Endothelial cell of umbilical vein (primary cell): ENCODE data around the gene FAM98B. TPM values are rescaled to one million over a fixed set of nuclear protein-coding genes. Genes with fewer than 3 reads are reported as not detected.

ENCODE experiments used
- BruUV-seq: library from RNA; stranded (reverse); fragments of 400-500 nt; replicated peaks from 2 replicates; lab custom pipeline; 2021; lab: Mats Ljungman, UMichigan
- CTCF ChIA-PET: fragments of 300-600, 350-600 bp; sonication (Branson Sonifier 250); formaldehyde crosslinking; loops from one replicate; lab custom pipeline; 2021; ENCODE audit warnings: antibody characterized with exemption, inconsistent platforms; lab: Charles Lee
- POLR2A ChIA-PET: fragments of 300-600, 350-600 bp; sonication (Branson Sonifier 250); formaldehyde crosslinking; loops from one replicate; lab custom pipeline; 2021; ENCODE audit warnings: antibody characterized with exemption, inconsistent platforms; lab: Charles Lee
- DNase-seq: peaks from one replicate; pipeline ENCODE4 v3.0.0-alpha.2; 2011; ENCODE audit warnings: low read depth, low spot score
- FAIRE-seq: peaks from 2 replicates; lab custom pipeline; 2011; peaks lifted over from hg19 to GRCh38; lab: Jason Lieb, UNC
- H2AFZ ChIP-seq: 2 replicates; pipeline ENCODE4 v1.6.0; 2012; ENCODE audit warnings: low read depth, low read length, control low read depth, inconsistent platforms
- H3K27ac ChIP-seq: 2 replicates; pipeline ENCODE4 v1.5.1; 2011; ENCODE audit warnings: low read depth, mild to moderate bottlenecking, control low read depth, low read length, moderate library complexity; ENCODE audit not compliant: insufficient read depth
- H3K27me3 ChIP-seq, 2 experiments: 2 replicates each; pipeline versions ENCODE4 v1.6.0 to v1.6.1; 2011; ENCODE audit warnings: low read length in 2 of 2, mixed read lengths in 1 of 2; ENCODE audit not compliant: control insufficient read depth in 2 of 2, insufficient read depth in 2 of 2
- H3K36me3 ChIP-seq, 2 experiments: 2 replicates in 1 of 2; 3 replicates in 1 of 2; pipeline ENCODE4 v1.5.1; 2011; ENCODE audit warnings: low read length in 2 of 2, mild to moderate bottlenecking in 1 of 2, moderate library complexity in 1 of 2; ENCODE audit not compliant: control insufficient read depth in 2 of 2, insufficient read depth in 2 of 2; ENCODE audit errors: extremely low read depth in 1 of 2
- H3K4me1 ChIP-seq: 3 replicates; pipeline ENCODE4 v1.5.1; 2011; ENCODE audit warnings: mild to moderate bottlenecking, low read length; ENCODE audit not compliant: control insufficient read depth, insufficient read depth; ENCODE audit errors: extremely low read depth
- H3K4me2 ChIP-seq: 2 replicates; pipeline ENCODE4 v1.6.1; 2011; ENCODE audit warnings: low read length, control low read depth, mixed read lengths; ENCODE audit not compliant: insufficient read depth
- H3K4me3 ChIP-seq, 3 experiments: fragments of 200-600 bp in 1 of 3; sonication (generic), shearing (Covaris generic) in 1 of 3; replicated peaks in 1 of 3; 2 replicates each; pipeline ENCODE4 v1.5.1; 2011 to 2016; ENCODE audit warnings: control low read depth in 3 of 3, low read length in 3 of 3, mild to moderate bottlenecking in 2 of 3, inconsistent platforms in 1 of 3, low read depth in 1 of 3, moderate library complexity in 1 of 3; ENCODE audit not compliant: insufficient read depth in 1 of 3
- H3K79me2 ChIP-seq: 2 replicates; pipeline ENCODE4 v1.6.0; 2012; ENCODE audit warnings: low read length, inconsistent platforms; ENCODE audit not compliant: control insufficient read depth, insufficient read depth
- H3K9ac ChIP-seq: replicated peaks from 2 replicates; pipeline ENCODE3; 2011; ENCODE audit warnings: low read length, control low read depth; ENCODE audit not compliant: insufficient read depth; ENCODE audit errors: extremely low read depth
- H3K9me1 ChIP-seq: replicated peaks from 3 replicates; pipeline ENCODE4 v1.6.0; 2011; ENCODE audit warnings: mild to moderate bottlenecking, low read length; ENCODE audit not compliant: control insufficient read depth, insufficient read depth; ENCODE audit errors: extremely low read depth
- H3K9me3 ChIP-seq: replicated peaks from 2 replicates; pipeline ENCODE4 v1.5.1; 2012; ENCODE audit warnings: low read length, inconsistent platforms; ENCODE audit not compliant: control insufficient read depth, insufficient read depth
- H4K20me1 ChIP-seq: replicated peaks from 2 replicates; pipeline ENCODE3; 2011; ENCODE audit warnings: mild to moderate bottlenecking, low read length; ENCODE audit not compliant: control insufficient read depth, insufficient read depth; ENCODE audit errors: extremely low read depth
- CTCF ChIP-seq, 2 donors: IDR thresholded peaks; 1 replicate in 1 of 2; 2 replicates in 1 of 2; pipeline ENCODE4 v1.5.1; 2011; ENCODE audit warnings: low read length in 2 of 2, mild to moderate bottlenecking in 2 of 2, moderate library complexity in 2 of 2, control low read depth in 1 of 2, inconsistent platforms in 1 of 2, low read depth in 1 of 2; ENCODE audit not compliant: insufficient read depth in 1 of 2; ENCODE audit errors: extremely low read depth in 1 of 2
- EZH2 ChIP-seq: IDR thresholded peaks from 2 replicates; pipeline ENCODE4 v1.6.1; 2012; ENCODE audit warnings: borderline replicate concordance, low read depth, mild to moderate bottlenecking, moderate library complexity, low read length, inconsistent platforms; ENCODE audit not compliant: severe bottlenecking
- FOS ChIP-seq: IDR thresholded peaks from 2 replicates; pipeline ENCODE4 v1.6.1; 2011; ENCODE audit warnings: mild to moderate bottlenecking, low read length, moderate library complexity, borderline replicate concordance; ENCODE audit not compliant: insufficient read depth
- GATA2 ChIP-seq: IDR thresholded peaks from 2 replicates; pipeline ENCODE4 v1.7.0; 2011; ENCODE audit warnings: low read depth, mild to moderate bottlenecking, moderate library complexity, mixed read lengths, low read length; ENCODE audit not compliant: insufficient read length, insufficient read depth
- JUN ChIP-seq: IDR thresholded peaks from 2 replicates; pipeline ENCODE4 v1.6.1; 2011; ENCODE audit warnings: borderline replicate concordance, low read depth; ENCODE audit not compliant: insufficient read length, insufficient read depth
- MAX ChIP-seq: IDR thresholded peaks from 2 replicates; pipeline ENCODE4 v1.6.1; 2011; ENCODE audit not compliant: insufficient read depth, insufficient read length
- MYC ChIP-seq: IDR thresholded peaks from one replicate; pipeline ENCODE4 v1.6.1; 2011; ENCODE audit warnings: mild to moderate bottlenecking, low read depth, low read length
- POLR2A ChIP-seq: IDR thresholded peaks from 2 replicates; pipeline ENCODE4 v1.6.1; 2012; ENCODE audit warnings: low read depth, mild to moderate bottlenecking, control low read depth, low read length
- POLR2AphosphoS5 ChIP-seq: IDR thresholded peaks from 2 replicates; pipeline ENCODE4 v1.6.1; 2012; ENCODE audit warnings: low read depth, mild to moderate bottlenecking, control low read depth, low read length, moderate library complexity; ENCODE audit not compliant: insufficient read depth
- dilution Hi-C: fragments of 300-500 bp; cut with MboI; formaldehyde crosslinking; loops from one replicate; pipeline ENCODE4 v1.15.0; 2019; ENCODE audit warnings: low sequenced_read_pairs; ENCODE audit not compliant: extremely low pct_ligation_motif_present
- intact Hi-C: fragments of 100-400 bp; cut with micrococcal nuclease; formaldehyde crosslinking; loops from one replicate; pipeline ENCODE4 v1.10.0; 2022
- polyA plus RNA-seq, 4 experiments: library from polyadenylated mRNA; depleted of rRNA in 3 of 4; stranded (reverse) in 3 of 4; unstranded in 1 of 4; fragments of >200 nt; gene quantifications; 2 replicates each; pipeline versions ENCODE4 v1.2.1 to v1.2.3, GENCODE V29; 2011 to 2012; ENCODE audit warnings: missing spikeins in 1 of 4
- total RNA-seq: library from RNA; stranded (reverse); gene quantifications from 2 replicates; pipeline ENCODE4 v1.2.3, GENCODE V29; 2021

The FAM98B gene
- total and polyA plus RNA-seq, 2 donors (not counting 3 experiments of a cell fraction or from before 2014, with no cell fraction given): 4.2 to 22.3 TPM

GRCh38 chr15:38522922-38523321 lies 69.0 kb downstream of the FAM98B start:
- DNase-seq (no peak), FAIRE-seq (no peak)
- no peaks in the 10 kb centered on the region for H3K9me3 ChIP-seq
- H3K9me1 ChIP-seq: no peaks in the 10 kb centered on the region
- ChIA-PET CTCF (interaction anchor here (0.9 to 2.7 kb wide), 3 partner anchors 18 to 83 kb away, joined by 3 to 8 read pairs (median 4); partner anchors contain the start of gene RASGRP1), POLR2A (no interaction called here)
- no peak overlapping the region for H3K9ac ChIP-seq
- intact Hi-C loops (no loop called here), dilution Hi-C loops (no loop called here)
- no peak overlapping the region for H3K27ac ChIP-seq
- no peaks in the 10 kb centered on the region for H4K20me1 ChIP-seq
- TF ChIP-seq POLR2A (no peak), MAX (no peak), MYC (no peak), FOS (no peak), CTCF (IDR thresholded peaks at IDR 0.05; ENCODE audit: extremely low read depth in 1 of 2, insufficient read depth in 1 of 2, low read depth in 1 of 2, low read length in 2 of 2) (no peak), JUN (no peak), GATA2 (no peak), EZH2 (no peak), POLR2AphosphoS5 (no peak)
- H3K27me3 ChIP-seq: peaks cover 9 to 30% of the 10 kb centered on the region in 2 experiments
- no TSS peak for BruUV-seq
- no peaks in the 10 kb centered on the region for H3K79me2 ChIP-seq
- H3K4me3 ChIP-seq: no peak overlapping the region
- no peaks in the 10 kb centered on the region for H3K36me3 ChIP-seq
- H3K4me2 ChIP-seq: no peak overlapping the region
- H3K4me1 ChIP-seq: no peaks in the 10 kb centered on the region
- H2AFZ ChIP-seq: no peak overlapping the region
